Measurements from ENCODE around the gene C1orf21.

The C1orf21 gene

GRCh38 chr1:184555665-184556641, 169.1 kb downstream of the C1orf21 start:
- DNase-seq (ENCODE audit: low read depth in 3 of 3) = no peak

- no peak for DNase-seq (ENCODE audit: low read depth in 3 of 3)
Observed at GRCh38 chr1:184556665-184557064, 169.8 kb downstream of the C1orf21 start.

- no peak for DNase-seq (ENCODE audit: low read depth in 3 of 3)
Observed at GRCh38 chr1:184557423-184558347, 170.9 kb downstream of the C1orf21 start.

GRCh38 chr1:184558691-184559090, 171.9 kb downstream of the C1orf21 start:
- DNase-seq (ENCODE audit: low read depth in 3 of 3) = no peak

- no peak for DNase-seq (ENCODE audit: low read depth in 3 of 3)
Observed at GRCh38 chr1:184559117-184559713, 172.4 kb downstream of the C1orf21 start.

- DNase-seq (ENCODE audit: low read depth in 3 of 3) = no peak
Observed at GRCh38 chr1:184562806-184563205, 176.0 kb downstream of the C1orf21 start.

- no peak for DNase-seq (ENCODE audit: low read depth in 3 of 3)
Observed at GRCh38 chr1:184563308-184563707, 176.5 kb downstream of the C1orf21 start.

GRCh38 chr1:184567009-184567408, 180.2 kb downstream of the C1orf21 start:
- no peak for DNase-seq (ENCODE audit: low read depth in 3 of 3)

- no peak for DNase-seq (ENCODE audit: low read depth in 3 of 3)
Observed at GRCh38 chr1:184567637-184568036, 180.8 kb downstream of the C1orf21 start.

GRCh38 chr1:184568148-184568547, 181.3 kb downstream of the C1orf21 start:
- DNase-seq (ENCODE audit: low read depth in 3 of 3) = no peak

- no peak for DNase-seq (ENCODE audit: low read depth in 3 of 3)
Observed at GRCh38 chr1:184569106-184569505, 182.3 kb downstream of the C1orf21 start.

GRCh38 chr1:184574588-184574987, 187.8 kb downstream of the C1orf21 start:
- no peak for DNase-seq (ENCODE audit: low read depth in 3 of 3)

GRCh38 chr1:184576822-184577221, 190.0 kb downstream of the C1orf21 start:
- DNase-seq (ENCODE audit: low read depth in 3 of 3) = no peak

GRCh38 chr1:184577319-184577718, 190.5 kb downstream of the C1orf21 start:
- no peak for DNase-seq (ENCODE audit: low read depth in 3 of 3)

- no peak for DNase-seq (ENCODE audit: low read depth in 3 of 3)
Observed at GRCh38 chr1:184582411-184582810, 195.6 kb downstream of the C1orf21 start.

- no peak for DNase-seq (ENCODE audit: low read depth in 3 of 3)
Observed at GRCh38 chr1:184583849-184584248, 197.0 kb downstream of the C1orf21 start.

- DNase-seq (ENCODE audit: low read depth in 3 of 3) = no peak
Observed at GRCh38 chr1:184588701-184589100, 201.9 kb downstream of the C1orf21 start.

- no peak for DNase-seq (ENCODE audit: low read depth in 3 of 3)
Observed at GRCh38 chr1:184590163-184590750, 203.4 kb downstream of the C1orf21 start.

- no peak for DNase-seq (ENCODE audit: low read depth in 3 of 3)
Observed at GRCh38 chr1:184593597-184593996, 206.8 kb downstream of the C1orf21 start.

- no peak for DNase-seq (ENCODE audit: low read depth in 3 of 3)
Observed at GRCh38 chr1:184595596-184595995, 208.8 kb downstream of the C1orf21 start.

- DNase-seq (ENCODE audit: low read depth in 3 of 3) = no peak
Observed at GRCh38 chr1:184596950-184597645, 210.3 kb downstream of the C1orf21 start.

Measured in stimulated activated CD4-positive, alpha-beta T cell treated with anti-CD3 and anti-CD28 coated beads, TNF-alpha, amount 100 ng/mL, for 48 hours (primary cell).